ENCODE results near the gene VENTX.

The VENTX gene

DNA sequence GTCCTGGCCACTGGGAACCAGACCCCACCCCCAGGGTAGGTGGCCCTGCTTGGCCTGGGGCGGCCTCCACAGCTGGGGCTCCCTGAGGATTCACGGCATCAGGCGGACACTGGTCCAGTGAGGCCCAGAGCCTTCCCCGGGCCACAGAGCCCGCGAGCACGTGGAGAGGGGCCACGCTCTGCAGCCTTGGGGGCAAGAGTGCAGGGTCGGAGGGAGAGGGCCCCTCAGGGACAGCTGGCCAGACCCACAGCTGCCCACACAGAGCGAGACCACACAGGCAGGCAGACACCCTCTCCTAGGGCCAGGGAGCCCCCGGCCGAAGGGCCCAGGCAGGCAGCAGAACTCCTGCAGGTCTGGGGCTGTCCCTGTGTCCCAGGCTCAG lies 10.7 kb downstream of the VENTX start:
- no peaks in the 10 kb centered on the region; the same call in 1 of the 2 replicates for H3K27me3 ChIP-seq (replicated peaks; ENCODE audit: control insufficient read depth, insufficient read depth, low read length)

DNA sequence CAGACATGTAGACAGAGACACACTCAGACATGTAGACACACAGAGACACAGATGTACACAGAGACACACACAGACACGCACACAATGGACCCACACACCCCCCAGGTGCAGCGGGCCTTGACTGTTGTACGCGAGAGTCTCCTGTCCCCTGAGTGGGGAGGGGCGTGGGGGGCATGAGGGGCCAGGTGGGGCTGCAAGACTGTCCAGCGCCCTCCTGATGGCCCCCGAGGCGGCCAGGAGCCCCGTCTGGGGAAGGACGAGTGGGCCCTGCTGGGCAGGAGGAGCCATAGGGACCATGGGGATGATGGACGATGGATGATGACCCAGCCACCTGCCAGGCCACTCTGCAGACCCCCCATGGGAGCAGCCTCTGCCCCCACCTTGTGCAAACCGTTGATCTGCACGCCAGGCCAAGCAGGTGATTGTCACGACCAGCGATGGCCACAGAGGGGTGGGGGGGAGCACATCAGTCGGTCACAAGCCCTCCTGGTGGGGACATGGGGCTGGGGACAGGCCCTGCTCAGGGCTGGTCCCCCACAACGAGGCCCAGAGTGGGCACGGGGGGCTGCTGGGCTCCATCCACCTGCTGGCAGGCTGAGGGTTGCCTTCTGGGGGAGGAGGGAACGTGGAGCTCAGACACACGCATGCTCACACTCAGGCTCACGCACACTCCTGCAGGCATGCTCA lies 11.6 kb downstream of the VENTX start:
- no peaks in the 10 kb centered on the region; the same call in 1 of the 2 replicates for H3K27me3 ChIP-seq (replicated peaks; ENCODE audit: control insufficient read depth, insufficient read depth, low read length)

More for the DNA sequence above, 10.7 kb downstream of the VENTX start:
- Histone ChIP-seq H3K36me3 (ENCODE audit: control insufficient read depth, insufficient read depth, low read length) (no peaks in the 10 kb centered on the region), H3K4me3 (replicated peaks; ENCODE audit: low read depth, low read length) (no peak overlapping the region)
- no peak for DNase-seq (ENCODE audit: extremely low read depth, insufficient read length)
- TF ChIP-seq, protein P1, sequence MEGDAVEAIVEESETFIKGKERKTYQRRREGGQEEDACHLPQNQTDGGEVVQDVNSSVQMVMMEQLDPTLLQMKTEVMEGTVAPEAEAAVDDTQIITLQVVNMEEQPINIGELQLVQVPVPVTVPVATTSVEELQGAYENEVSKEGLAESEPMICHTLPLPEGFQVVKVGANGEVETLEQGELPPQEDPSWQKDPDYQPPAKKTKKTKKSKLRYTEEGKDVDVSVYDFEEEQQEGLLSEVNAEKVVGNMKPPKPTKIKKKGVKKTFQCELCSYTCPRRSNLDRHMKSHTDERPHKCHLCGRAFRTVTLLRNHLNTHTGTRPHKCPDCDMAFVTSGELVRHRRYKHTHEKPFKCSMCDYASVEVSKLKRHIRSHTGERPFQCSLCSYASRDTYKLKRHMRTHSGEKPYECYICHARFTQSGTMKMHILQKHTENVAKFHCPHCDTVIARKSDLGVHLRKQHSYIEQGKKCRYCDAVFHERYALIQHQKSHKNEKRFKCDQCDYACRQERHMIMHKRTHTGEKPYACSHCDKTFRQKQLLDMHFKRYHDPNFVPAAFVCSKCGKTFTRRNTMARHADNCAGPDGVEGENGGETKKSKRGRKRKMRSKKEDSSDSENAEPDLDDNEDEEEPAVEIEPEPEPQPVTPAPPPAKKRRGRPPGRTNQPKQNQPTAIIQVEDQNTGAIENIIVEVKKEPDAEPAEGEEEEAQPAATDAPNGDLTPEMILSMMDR (IDR thresholded peaks at IDR 0.05; ENCODE audit: insufficient read depth, low read length, poor library complexity, severe bottlenecking), result no peak

DNA sequence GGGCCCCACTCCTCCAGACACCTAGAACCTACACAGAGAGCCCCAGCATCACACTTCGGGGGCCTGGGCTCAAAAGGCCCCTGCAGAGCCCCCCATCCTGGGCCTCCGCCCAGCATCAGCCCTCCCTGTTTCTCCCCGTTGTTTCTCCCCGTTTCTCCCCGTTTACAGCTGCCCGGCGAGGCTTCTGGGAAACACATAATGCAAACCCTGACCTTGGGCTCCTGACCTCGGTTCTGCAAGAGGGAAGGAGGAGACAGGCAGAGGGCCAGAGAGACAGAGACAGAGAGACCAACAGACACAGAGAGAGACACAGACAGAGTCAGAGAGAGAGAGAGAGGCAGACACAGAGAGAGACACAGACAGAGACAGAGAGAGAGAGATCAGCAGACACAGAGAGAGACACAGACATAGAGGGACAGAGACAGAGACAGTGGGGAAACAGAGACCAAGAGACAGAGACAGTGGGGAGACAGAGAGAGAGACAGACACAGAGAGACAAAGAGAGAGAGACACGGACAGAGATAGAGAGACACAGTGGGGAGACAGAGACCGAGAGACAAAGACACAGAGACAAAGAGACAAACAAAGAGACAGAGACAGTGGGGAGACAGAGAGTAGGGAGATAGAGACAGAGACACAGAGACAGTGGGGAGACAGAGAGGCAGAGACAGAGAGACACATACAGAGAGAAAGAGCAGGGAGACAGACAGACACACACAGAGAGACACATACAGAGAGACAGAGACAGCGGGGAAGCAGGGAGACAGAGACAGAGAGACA lies 12.5 kb downstream of the VENTX start:
- Histone ChIP-seq H3K36me3 (ENCODE audit: control insufficient read depth, insufficient read depth, low read length) (no peaks in the 10 kb centered on the region), H3K4me3 (replicated peaks; ENCODE audit: low read depth, low read length) (no peak overlapping the region), H3K27me3 (replicated peaks; ENCODE audit: control insufficient read depth, insufficient read depth, low read length) (no peaks in the 10 kb centered on the region; the same call in 1 of the 2 replicates)
- TF ChIP-seq, protein P1 (IDR thresholded peaks at IDR 0.05; ENCODE audit: insufficient read depth, low read length, poor library complexity, severe bottlenecking), result no peak
- no peak for DNase-seq (ENCODE audit: extremely low read depth, insufficient read length)

More for the DNA sequence above, 11.6 kb downstream of the VENTX start:
- no peak for DNase-seq (ENCODE audit: extremely low read depth, insufficient read length)
- Histone ChIP-seq H3K4me3 (replicated peaks; ENCODE audit: low read depth, low read length) (no peak overlapping the region), H3K36me3 (ENCODE audit: control insufficient read depth, insufficient read depth, low read length) (no peaks in the 10 kb centered on the region)
- TF ChIP-seq, protein P1 (IDR thresholded peaks at IDR 0.05; ENCODE audit: insufficient read depth, low read length, poor library complexity, severe bottlenecking), result peak; percentile 8

DNA sequence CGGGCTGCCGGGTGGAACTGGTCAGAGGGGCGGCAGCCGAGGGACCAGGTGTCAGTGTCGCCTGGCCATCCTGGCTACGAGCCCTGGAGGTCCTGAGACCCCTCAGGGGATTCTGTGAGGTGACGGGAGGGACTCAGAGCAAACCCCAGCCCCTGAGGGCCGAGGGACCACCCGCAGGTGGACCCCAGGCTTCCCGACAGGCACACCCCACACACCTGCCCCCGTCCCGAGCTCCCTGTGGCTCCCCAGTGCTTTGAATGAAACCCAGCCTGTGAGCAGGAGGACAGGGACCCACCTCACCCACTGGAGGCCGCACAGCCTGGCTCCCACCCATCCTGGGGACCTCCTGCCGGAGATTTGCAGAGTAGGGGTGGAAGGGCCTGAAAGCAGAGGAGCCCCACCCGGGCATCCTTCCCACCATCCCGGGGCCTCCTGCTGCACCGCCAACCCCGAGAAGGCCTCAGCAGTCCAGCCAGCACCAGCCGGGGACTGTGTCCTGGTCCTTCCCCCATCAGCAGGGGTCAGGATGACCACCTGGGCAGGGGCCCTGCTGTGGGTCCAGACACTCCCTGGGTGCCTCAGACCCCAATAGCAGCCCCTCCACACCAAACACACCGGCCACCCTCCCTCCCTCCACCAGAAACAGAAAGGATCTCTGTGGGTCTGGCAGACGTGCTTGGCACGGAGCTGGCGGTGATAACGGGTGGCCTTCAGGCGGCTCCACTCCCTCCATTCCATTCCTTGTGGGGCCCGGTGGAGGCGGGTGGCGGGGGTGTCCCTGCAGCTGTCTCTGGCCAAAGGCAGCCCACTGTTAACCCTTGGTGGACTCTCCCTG lies 13.9 kb downstream of the VENTX start:
- Histone ChIP-seq H3K4me3 (replicated peaks; ENCODE audit: low read depth, low read length) (no peak overlapping the region), H3K36me3 (ENCODE audit: control insufficient read depth, insufficient read depth, low read length) (no peaks in the 10 kb centered on the region), H3K27me3 (replicated peaks; ENCODE audit: control insufficient read depth, insufficient read depth, low read length) (no peaks in the 10 kb centered on the region; the same call in 1 of the 2 replicates)
- no peak for DNase-seq (ENCODE audit: extremely low read depth, insufficient read length)
- TF ChIP-seq, protein P1 (IDR thresholded peaks at IDR 0.05; ENCODE audit: insufficient read depth, low read length, poor library complexity, severe bottlenecking), result no peak

DNA sequence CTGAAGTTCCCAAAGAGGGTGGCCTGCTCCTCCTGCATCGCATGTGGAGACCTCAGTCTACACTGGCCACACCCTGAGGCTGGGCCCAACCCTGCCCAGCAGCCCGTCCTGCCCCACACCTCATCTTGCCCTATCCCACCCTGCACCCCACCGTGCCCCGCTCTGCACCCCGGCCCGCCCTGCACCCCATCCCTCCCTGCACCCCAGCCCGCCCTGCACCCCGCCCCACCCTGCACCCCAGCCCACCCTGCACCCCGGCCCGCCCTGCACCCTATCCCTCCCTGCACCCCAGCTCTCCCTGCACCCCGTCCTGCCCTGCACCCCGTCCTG lies 14.5 kb downstream of the VENTX start:
- no peaks in the 10 kb centered on the region for H3K36me3 ChIP-seq (ENCODE audit: control insufficient read depth, insufficient read depth, low read length)
- no peak overlapping the region for H3K4me3 ChIP-seq (replicated peaks; ENCODE audit: low read depth, low read length)
- TF ChIP-seq, protein P1 (IDR thresholded peaks at IDR 0.05; ENCODE audit: insufficient read depth, low read length, poor library complexity, severe bottlenecking), result no peak
- no peaks in the 10 kb centered on the region; the same call in 1 of the 2 replicates for H3K27me3 ChIP-seq (replicated peaks; ENCODE audit: control insufficient read depth, insufficient read depth, low read length)
- no peak for DNase-seq (ENCODE audit: extremely low read depth, insufficient read length)

Measured in GM06990 (cell line).